ENCODE results near the gene G6PC3.

The G6PC3 gene

GRCh38 chr17:44045486-44045885 lies 25.0 kb upstream of the G6PC3 start:
- TF ChIP-seq GATA2 (IDR thresholded peaks at IDR 0.05; ENCODE audit: low read depth, low read length), result no peak
- TF ChIP-seq GATA3 (IDR thresholded peaks at IDR 0.05; ENCODE audit: low read depth, low read length), result no peak

DNA sequence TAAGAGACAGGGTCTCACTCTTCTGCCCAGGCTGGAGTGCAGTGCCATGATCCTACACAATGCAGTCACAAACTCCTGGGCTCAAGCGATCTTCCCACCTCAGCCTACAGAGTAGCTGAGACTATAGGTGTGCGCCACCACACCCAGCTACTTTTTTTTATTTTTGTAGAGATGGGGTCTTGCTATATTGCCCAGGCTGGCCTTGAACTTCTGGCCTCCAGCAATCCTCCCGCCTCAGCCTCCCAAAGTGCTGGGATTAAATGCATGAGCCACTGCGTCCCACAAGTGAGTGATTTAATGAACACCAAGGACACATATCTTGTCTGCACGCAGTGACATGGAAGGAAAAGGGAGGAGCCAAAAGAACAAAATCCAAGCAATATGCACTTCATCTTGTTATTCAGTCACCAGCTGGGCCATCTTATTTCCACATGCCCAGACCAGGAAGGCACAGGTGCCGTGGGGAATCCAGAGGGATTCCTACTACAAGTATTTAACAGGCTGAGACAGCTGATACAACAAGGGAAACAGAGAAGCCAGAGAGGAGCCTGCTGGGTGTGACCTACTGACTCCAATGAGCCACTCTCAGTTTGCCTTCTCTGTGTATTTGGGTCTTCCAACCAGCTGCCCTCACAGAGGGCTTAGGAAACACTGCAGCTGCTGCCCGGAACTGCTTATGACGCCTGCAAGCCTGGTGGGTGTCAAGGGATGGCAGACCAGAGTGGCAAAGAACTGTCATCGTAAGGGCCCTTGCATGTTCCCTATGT lies 21.1 kb upstream of the G6PC3 start:
- TF ChIP-seq GATA3 (IDR thresholded peaks at IDR 0.05; ENCODE audit: low read depth, low read length), result no peak
- TF ChIP-seq GATA2 (IDR thresholded peaks at IDR 0.05; ENCODE audit: low read depth, low read length), result no peak

DNA sequence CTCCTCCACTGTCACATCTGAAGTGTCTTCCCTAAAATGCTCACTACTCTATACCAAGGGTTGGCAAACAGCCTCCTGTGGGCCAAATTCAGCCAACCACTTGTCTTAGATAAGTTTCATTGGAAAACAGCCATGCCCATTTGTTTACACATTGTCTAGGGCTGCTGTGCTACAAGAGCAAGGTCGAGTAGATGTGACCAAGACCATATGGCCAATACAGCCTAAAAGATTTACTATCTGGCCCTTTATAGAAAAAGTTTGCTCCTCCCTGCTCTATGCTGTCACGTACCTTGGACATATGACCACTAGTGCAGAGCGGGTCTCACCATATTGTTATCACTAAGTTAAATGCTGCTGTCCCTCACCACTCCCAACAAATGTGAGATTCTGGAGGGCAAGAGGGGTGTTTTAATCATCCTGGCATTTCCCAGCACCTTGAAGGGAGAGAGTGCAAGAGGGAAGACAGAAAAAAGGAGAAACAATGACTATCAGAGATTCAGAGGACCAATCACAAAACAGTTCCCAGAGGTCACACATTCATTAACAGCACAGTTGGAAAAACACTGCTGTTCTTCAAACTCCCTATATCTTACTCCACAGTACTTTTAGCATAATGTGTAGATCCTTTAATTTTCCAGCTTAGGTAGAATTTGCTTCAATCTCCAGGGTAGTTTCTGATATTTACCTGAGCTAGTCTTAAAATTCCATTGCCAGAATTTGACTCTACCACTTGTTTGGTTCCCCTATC lies 17.2 kb upstream of the G6PC3 start:
- TF ChIP-seq GATA3 (IDR thresholded peaks at IDR 0.05; ENCODE audit: low read depth, low read length) (no peak), GATA2 (IDR thresholded peaks at IDR 0.05; ENCODE audit: low read depth, low read length) (no peak)

- TF ChIP-seq GATA2 (IDR thresholded peaks at IDR 0.05; ENCODE audit: low read depth, low read length) (no peak), GATA3 (IDR thresholded peaks at IDR 0.05; ENCODE audit: low read depth, low read length) (no peak)
These were observed 11.2 kb upstream of the G6PC3 start for GRCh38 chr17:44059101-44059892.

- TF ChIP-seq GATA2 (IDR thresholded peaks at IDR 0.05; ENCODE audit: low read depth, low read length) (no peak), GATA3 (IDR thresholded peaks at IDR 0.05; ENCODE audit: low read depth, low read length) (no peak)
These were observed 9.1 kb upstream of the G6PC3 start for GRCh38 chr17:44061446-44061845.

- TF ChIP-seq GATA2 (IDR thresholded peaks at IDR 0.05; ENCODE audit: low read depth, low read length) (no peak), GATA3 (IDR thresholded peaks at IDR 0.05; ENCODE audit: low read depth, low read length) (no peak)
These were observed 7.7 kb upstream of the G6PC3 start for GRCh38 chr17:44062871-44063270.

DNA sequence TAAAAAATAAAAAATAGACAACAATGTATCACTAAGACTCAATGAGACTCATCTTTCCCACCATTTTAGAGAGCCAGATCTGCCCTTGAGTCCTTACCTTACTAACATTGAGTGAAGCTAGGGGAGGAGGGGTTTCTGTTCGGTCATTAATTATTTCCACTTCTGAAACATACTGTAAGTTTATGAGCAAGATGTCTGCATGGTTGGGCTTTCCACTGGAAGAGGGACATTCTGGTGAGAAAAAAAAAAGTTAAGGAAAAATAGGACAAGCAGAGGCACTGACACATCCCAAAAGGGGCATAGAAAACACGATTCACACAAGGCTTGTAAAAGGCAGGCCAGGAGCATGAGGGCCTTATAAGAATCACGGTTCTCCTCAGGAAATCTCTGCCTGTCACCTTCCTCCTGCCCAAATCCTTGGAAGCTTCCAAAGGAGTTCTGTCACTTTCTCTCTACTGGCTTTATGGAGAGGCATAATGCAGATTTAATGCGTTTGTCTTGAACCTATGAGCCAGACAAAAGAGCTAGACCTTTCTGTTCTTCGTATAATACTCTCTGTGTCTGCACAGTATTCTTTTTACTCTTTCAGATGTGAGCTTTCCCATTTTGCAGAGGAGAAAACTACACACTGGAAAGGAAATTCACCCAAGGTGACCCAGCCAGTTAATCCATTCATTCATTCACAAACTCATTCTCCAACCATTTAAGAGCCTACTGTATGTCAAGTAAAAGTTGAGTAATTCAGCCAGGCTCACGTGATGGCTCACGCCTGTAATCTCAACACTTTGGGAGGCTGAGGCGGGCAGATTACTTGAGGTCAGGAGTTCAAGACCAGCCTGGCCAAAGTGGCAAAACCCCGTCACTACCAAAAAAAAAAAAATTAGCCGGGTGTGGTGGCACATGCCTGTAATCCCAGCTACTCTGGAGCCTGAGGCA lies 6.6 kb upstream of the G6PC3 start:
- no peak for TF ChIP-seq GATA2 (IDR thresholded peaks at IDR 0.05; ENCODE audit: low read depth, low read length)
- no peak for TF ChIP-seq GATA3 (IDR thresholded peaks at IDR 0.05; ENCODE audit: low read depth, low read length)

DNA sequence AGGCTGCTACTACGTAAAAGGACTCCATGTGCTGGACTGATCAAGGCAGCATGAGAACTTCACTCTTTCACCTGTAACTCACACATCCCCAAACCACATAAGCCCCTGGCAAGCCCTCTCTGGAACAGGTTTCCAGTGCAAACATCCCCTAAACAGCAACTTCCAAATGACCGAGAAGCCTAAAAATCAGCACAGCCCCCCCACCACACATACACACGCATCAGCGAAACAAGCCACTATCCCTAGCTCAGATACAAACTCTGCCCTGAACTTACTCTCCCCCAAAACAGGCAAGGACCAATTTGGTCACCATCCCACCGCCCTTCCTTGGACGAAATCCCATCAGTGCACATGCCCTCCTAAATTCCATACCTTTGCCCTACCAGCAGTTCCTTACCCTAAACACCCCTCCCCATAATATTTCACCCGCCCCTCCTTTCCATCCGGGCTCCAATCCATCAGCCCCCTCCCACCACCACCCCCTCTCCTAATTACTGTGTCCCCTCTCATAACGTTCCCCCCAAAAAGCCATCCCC lies 4.8 kb upstream of the G6PC3 start:
- no peak for TF ChIP-seq GATA2 (IDR thresholded peaks at IDR 0.05; ENCODE audit: low read depth, low read length)
- no peak for TF ChIP-seq GATA3 (IDR thresholded peaks at IDR 0.05; ENCODE audit: low read depth, low read length)

DNA sequence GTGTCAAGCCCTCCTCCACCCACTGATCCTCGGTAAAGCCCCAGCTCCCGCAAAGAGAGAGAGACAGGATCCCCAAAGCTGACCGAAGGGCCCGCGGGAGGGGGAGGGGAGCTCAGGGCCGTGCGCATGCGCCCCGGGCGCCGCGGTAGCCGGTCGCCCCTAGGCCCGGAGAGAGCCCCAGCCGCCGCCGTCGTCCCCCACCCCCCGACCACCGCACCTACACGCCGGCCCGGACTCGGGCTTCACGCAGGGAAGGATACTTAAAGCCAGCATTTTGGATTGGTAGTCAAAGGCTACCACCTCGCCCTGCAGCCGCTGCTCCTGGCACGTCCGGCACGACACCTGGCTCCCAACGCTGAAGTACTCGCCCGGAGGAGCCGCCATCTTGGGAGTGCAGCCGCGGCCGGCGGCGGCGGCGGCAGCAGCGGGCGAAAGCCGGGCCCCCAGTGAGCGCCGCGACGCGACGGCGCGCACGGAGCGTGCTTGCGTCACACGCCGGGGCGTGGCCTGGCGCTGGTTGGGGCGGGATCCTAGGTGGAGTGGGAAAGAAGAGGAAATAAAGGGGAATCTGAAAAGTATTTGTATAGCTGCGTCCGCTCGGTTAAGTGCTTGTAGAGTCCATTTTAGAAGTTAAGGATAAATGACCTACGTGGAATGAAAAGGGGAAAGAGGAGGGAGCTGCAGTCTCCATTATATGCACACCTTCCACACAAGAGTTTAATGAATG lies 4.2 kb upstream of the G6PC3 start, which contains the start of gene LSM12:
TSS of gene LSM12 (minus strand) at position 468 of the 727 bp plus-strand sequence. CDS start at position 384, 84 bp downstream.
- TF ChIP-seq GATA3 (IDR thresholded peaks at IDR 0.05; ENCODE audit: low read depth, low read length) (no peak), GATA2 (IDR thresholded peaks at IDR 0.05; ENCODE audit: low read depth, low read length) (no peak)

DNA sequence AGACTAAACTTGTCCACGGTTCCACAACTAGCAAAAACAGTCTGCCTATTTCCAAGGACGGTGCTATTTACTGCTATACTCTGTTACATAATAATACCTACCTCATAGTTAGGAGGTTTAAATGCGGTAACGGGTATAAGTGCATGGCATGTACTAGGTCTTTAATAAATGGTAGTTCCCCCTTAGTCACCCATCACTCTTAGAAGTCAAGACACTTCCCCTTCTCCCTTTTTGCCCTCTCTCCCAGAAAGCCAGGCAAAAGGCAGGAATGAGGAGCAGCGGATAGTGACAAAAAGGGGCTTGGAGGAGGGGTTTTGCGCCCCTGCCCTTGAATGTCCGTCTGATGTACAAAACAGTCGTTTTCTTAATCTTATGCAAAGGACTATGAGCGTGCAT lies 3.0 kb upstream of the G6PC3 start:
- TF ChIP-seq GATA2 (IDR thresholded peaks at IDR 0.05; ENCODE audit: low read depth, low read length), result no peak
- TF ChIP-seq GATA3 (IDR thresholded peaks at IDR 0.05; ENCODE audit: low read depth, low read length), result no peak

GRCh38 chr17:44069974-44070454 lies 521 bp upstream of the G6PC3 start:
- no peak for TF ChIP-seq GATA3 (IDR thresholded peaks at IDR 0.05; ENCODE audit: low read depth, low read length)
- TF ChIP-seq GATA2 (IDR thresholded peaks at IDR 0.05; ENCODE audit: low read depth, low read length), result peak; percentile 71

DNA sequence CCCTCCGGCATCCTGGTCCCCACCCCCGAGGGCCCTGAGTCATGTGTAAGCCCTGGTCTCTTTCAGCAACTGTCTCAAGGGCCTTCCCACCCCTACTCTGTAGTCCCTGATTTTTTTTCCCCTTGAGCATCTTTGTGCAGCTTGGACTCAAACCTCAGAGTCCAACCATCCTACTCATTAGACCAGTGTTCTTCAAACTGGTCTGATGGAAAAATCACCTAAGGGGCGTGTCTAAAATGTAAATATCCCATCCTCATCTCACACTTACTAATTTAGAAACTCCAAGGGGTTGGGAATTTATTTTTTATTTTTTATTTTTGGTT lies 624 bp downstream of the G6PC3 start:
- TF ChIP-seq GATA3 (IDR thresholded peaks at IDR 0.05; ENCODE audit: low read depth, low read length) (no peak), GATA2 (IDR thresholded peaks at IDR 0.05; ENCODE audit: low read depth, low read length) (no peak)

Measured in SH-SY5Y (cell line).